ENCODE results near the gene CAST. TPM values are rescaled to one million over a fixed set of nuclear protein-coding genes. Genes with fewer than 3 reads are reported as not detected.
A peak's percentile ranks its signal among the peaks of the same experiment; 100 is the strongest.

Gene CAST
- total RNA-seq, 2 experiments from 2014 or later: 124 to 131 TPM

GRCh38 chr5:96691503-96692303 is 29.5 kb downstream of the CAST start:
- DNase-seq: no peak
- H3K4me1 Mint-ChIP-seq (ENCODE audit: low read depth): peaks cover 8% of the 10 kb centered on the region
- H3K27ac Mint-ChIP-seq: no peak overlapping the region
- H3K27me3 Mint-ChIP-seq: no peaks in the 10 kb centered on the region
- no peak for ATAC-seq
- H3K9me3 Mint-ChIP-seq: no peaks in the 10 kb centered on the region
- CTCF ChIA-PET: interaction anchor here (0.7 kb wide), 1 partner anchor 107 kb away, joined by 3 read pairs; no protein-coding TSS in a partner anchor
- no peaks in the 10 kb centered on the region for H3K36me3 Mint-ChIP-seq (ENCODE audit: low read depth)
- H3K4me3 Mint-ChIP-seq: no peak overlapping the region
- intact Hi-C loops (cut with micrococcal nuclease): no loop called here
- POLR2A ChIA-PET: no interaction called here
- TF ChIP-seq, protein P1, sequence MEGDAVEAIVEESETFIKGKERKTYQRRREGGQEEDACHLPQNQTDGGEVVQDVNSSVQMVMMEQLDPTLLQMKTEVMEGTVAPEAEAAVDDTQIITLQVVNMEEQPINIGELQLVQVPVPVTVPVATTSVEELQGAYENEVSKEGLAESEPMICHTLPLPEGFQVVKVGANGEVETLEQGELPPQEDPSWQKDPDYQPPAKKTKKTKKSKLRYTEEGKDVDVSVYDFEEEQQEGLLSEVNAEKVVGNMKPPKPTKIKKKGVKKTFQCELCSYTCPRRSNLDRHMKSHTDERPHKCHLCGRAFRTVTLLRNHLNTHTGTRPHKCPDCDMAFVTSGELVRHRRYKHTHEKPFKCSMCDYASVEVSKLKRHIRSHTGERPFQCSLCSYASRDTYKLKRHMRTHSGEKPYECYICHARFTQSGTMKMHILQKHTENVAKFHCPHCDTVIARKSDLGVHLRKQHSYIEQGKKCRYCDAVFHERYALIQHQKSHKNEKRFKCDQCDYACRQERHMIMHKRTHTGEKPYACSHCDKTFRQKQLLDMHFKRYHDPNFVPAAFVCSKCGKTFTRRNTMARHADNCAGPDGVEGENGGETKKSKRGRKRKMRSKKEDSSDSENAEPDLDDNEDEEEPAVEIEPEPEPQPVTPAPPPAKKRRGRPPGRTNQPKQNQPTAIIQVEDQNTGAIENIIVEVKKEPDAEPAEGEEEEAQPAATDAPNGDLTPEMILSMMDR (IDR thresholded peaks at IDR 0.05): no peak

DNA sequence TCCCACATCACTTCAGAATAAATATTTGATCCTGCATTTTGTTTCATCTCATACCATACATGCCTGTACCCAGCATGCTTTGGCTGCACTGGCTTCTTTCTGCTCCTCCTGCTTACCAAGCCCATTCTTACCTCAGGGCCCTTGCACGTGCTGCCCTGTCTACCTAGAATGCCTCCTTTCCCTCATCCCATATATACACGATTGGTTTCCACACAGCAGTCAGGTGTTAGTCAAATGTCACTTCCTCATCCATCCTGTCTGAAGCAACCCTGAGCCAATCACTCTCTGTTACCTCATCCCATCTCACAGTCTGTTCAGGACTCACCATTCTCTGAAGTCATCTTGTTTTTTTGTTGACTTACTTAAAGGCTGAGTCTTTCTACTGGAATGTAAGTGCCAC is 30.3 kb downstream of the CAST start:
- ATAC-seq: no peak
- no peak overlapping the region for H3K4me3 Mint-ChIP-seq
- no peaks in the 10 kb centered on the region for H3K9me3 Mint-ChIP-seq
- CTCF ChIA-PET: interaction anchor here (1.3 kb wide), 1 partner anchor 78 kb away, joined by 3 read pairs; no protein-coding TSS in a partner anchor
- POLR2A ChIA-PET: no interaction called here
- TF ChIP-seq, protein P1 (IDR thresholded peaks at IDR 0.05): no peak
- no peaks in the 10 kb centered on the region for H3K27me3 Mint-ChIP-seq
- intact Hi-C loops (cut with micrococcal nuclease): no loop called here
- DNase-seq: no peak
- peaks cover 3% of the 10 kb centered on the region for H3K36me3 Mint-ChIP-seq (ENCODE audit: low read depth)
- peaks cover 4% of the 10 kb centered on the region for H3K4me1 Mint-ChIP-seq (ENCODE audit: low read depth)
- no peak overlapping the region for H3K27ac Mint-ChIP-seq

DNA sequence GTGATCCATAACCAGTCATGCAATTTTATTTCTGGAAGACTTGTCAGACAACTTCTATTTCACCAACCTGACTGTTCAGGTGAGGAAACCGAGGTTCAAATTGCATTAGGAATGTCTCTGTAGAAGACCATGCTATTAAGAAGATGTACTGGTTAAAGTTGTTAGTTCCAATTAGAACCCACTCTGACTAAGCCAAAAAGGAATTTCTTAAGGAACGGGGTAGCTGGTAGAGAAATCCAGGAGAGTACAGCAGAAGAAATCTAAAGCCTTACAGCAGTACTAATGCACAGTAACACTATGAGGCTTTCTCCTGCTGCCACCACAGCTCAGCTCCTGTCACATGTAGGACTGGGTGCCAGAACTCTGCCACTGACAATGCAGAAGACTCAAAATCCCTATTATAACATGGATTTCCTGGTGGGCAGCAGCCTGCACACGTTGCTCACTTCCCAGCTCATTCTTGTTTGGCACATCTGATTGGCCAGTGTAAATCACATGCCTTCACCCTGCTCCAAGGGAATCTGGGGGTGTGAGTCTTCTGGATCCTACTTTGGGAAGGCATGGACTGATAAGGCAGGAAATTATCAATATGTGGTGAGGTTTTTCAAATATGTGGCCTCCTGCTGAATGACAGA is 37.1 kb downstream of the CAST start:
- TF ChIP-seq, protein P1 (IDR thresholded peaks at IDR 0.05): no peak
- CTCF ChIA-PET: interaction anchor here (1.1 to 1.7 kb wide), 2 partner anchors 45 to 85 kb away, joined by 3 to 7 read pairs; no protein-coding TSS in a partner anchor
- intact Hi-C loops (cut with micrococcal nuclease): no loop called here
- Mint-ChIP-seq H3K27ac (no peak overlapping the region), H3K4me1 (ENCODE audit: low read depth) (peaks cover 30% of the 10 kb centered on the region), H3K4me3 (no peak overlapping the region), H3K9me3 (no peaks in the 10 kb centered on the region), H3K27me3 (no peaks in the 10 kb centered on the region), H3K36me3 (ENCODE audit: low read depth) (peaks cover 3% of the 10 kb centered on the region)
- POLR2A ChIA-PET: no interaction called here
- DNase-seq (no peak), ATAC-seq (no peak)

DNA sequence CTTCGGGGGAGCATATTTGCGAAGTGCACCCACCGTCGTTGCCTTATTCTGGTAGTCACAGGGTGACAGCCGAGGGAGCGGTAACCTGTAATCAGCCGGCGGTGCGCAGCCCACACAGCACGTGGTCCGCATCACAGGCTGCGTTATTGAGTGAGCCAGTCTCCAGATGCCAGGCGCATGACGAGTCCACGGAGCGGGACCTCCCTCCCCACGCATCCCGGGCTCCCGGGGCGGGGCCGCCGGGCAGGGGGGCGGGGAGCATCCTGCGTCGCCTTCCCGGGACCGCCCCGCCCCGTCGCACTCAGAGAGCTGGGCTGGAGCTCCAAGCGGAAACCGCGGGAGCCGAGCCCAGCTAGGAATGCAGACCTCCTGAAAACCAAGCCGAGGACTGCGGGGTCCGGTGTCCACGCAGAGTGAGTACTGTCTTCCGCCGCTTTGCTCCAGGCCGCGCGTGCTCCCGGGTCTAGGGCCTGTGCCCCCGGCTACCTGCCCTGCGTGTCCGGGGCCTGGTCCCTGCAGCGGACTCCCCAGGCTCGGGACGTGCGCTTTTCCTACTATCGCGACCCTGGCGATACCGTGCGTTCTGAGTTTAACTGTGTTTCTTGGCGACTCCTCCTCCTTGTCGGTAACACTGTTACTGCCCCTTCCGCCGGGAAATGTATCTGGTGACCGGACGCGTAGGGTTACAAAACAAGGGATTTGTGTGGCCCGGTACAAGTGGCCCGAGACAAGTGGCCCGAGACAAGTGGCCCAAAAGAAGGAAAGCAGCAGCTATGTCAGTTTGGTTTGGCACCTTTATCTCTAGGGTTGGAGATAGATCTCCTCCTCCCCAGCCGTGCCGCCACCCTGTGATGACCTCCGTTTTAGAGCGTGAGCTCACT is 40.6 kb downstream of the CAST start:
- Mint-ChIP-seq H3K27me3 (no peaks in the 10 kb centered on the region), H3K4me1 (ENCODE audit: low read depth) (peaks cover 50% of the 10 kb centered on the region), H3K4me3 (peak overlapping the region; percentile 92), H3K36me3 (ENCODE audit: low read depth) (no peaks in the 10 kb centered on the region), H3K27ac (peak overlapping the region; percentile 96), H3K9me3 (no peaks in the 10 kb centered on the region)
- DNase-seq (peak; percentile 91), ATAC-seq (peak; percentile 86)
- ChIA-PET CTCF (interaction anchor here (0.7 to 2.4 kb wide), 8 partner anchors 12 to 464 kb away, joined by 3 to 8 read pairs (median 3); no protein-coding TSS in a partner anchor), POLR2A (interaction anchor here (1.0 to 2.4 kb wide), 8 partner anchors 9 to 129 kb away, joined by 3 to 15 read pairs (median 4); partner anchors contain the start of gene CAST)
- TF ChIP-seq, protein P1 (IDR thresholded peaks at IDR 0.05): no peak
- intact Hi-C loops (cut with micrococcal nuclease): loop anchor here (5.0 kb wide), 1 partner anchor 40 kb away; the partner anchor contains the start of gene CAST
